OCI-LY7 (cell line): ENCODE measurements around the gene AAGAB. TPM values are rescaled to one million over a fixed set of nuclear protein-coding genes. Genes with fewer than 3 reads are reported as not detected.

ENCODE experiments used
- BruUV-seq: library from RNA; stranded (reverse); fragments of 400-500 nt; replicated peaks from 2 replicates; lab custom pipeline; 2021; lab: Mats Ljungman, UMichigan
- CTCF ChIA-PET: fragments of 300-600 bp; sonication (Branson Sonifier 250); formaldehyde crosslinking; loops from one replicate; lab custom pipeline; 2022; ENCODE audit warnings: antibody characterized with exemption; ENCODE audit not compliant: unreplicated experiment; lab: Charles Lee
- POLR2A ChIA-PET: fragments of 300-600 bp; sonication (Branson Sonifier 250); formaldehyde crosslinking; loops from one replicate; lab custom pipeline; 2022; ENCODE audit warnings: antibody characterized with exemption; lab: Charles Lee
- DNase-seq: peaks from one replicate; pipeline ENCODE4 v3.0.0-alpha.2; 2015; ENCODE audit warnings: low spot score
- H2AFZ ChIP-seq: fragments of 200-600 bp; sonication (generic), shearing (Covaris generic); 2 replicates; pipeline ENCODE4 v1.6.1; 2014; ENCODE audit warnings: mild to moderate bottlenecking, antibody characterized with exemption, low read length, moderate library complexity
- H3K27ac ChIP-seq: fragments of 200-600 bp; sonication (generic); 2 replicates; pipeline ENCODE4 v1.5.1; 2014; ENCODE audit warnings: mixed run types, low read depth, mild to moderate bottlenecking, moderate library complexity, low read length, inconsistent platforms; ENCODE audit not compliant: poor library complexity, severe bottlenecking
- H3K36me3 ChIP-seq: fragments of 200-600 bp; sonication (generic); 2 replicates; pipeline ENCODE4 v1.6.1; 2014; ENCODE audit warnings: mild to moderate bottlenecking, antibody characterized with exemption, low read length, moderate library complexity, mixed read lengths; ENCODE audit not compliant: insufficient read depth
- H3K4me1 ChIP-seq: fragments of 200-600 bp; sonication (generic); 2 replicates; pipeline ENCODE4 v1.5.1; 2014; ENCODE audit warnings: mild to moderate bottlenecking, low read length; ENCODE audit not compliant: insufficient read depth, poor library complexity, severe bottlenecking
- H3K4me2 ChIP-seq: fragments of 200-600 bp; sonication (generic); 2 replicates; pipeline ENCODE4 v1.6.1; 2014; ENCODE audit warnings: mild to moderate bottlenecking, low read length
- H3K4me3 ChIP-seq: fragments of 200-600 bp; sonication (generic); 2 replicates; pipeline ENCODE4 v1.5.1; 2014; ENCODE audit warnings: mild to moderate bottlenecking, low read depth, low read length; ENCODE audit not compliant: poor library complexity, severe bottlenecking
- H3K79me2 ChIP-seq: fragments of 200-600 bp; sonication (generic); 2 replicates; pipeline ENCODE4 v1.6.1; 2016; ENCODE audit warnings: low read depth, mild to moderate bottlenecking, low read length, moderate library complexity, mixed read lengths; ENCODE audit not compliant: insufficient read depth
- H3K9me2 ChIP-seq: fragments of 200-600 bp; sonication (generic); 2 replicates; pipeline ENCODE4 v1.6.1; 2016; ENCODE audit warnings: mild to moderate bottlenecking, low read length, mixed read lengths; ENCODE audit not compliant: insufficient read depth
- H3K9me3 ChIP-seq: fragments of 200-600 bp; sonication (generic); 2 replicates; pipeline ENCODE4 v1.6.1; 2014; ENCODE audit warnings: mild to moderate bottlenecking, mixed run types, low read length, mixed read lengths
- H4K20me1 ChIP-seq: fragments of 200-600 bp; sonication (generic); 2 replicates; pipeline ENCODE4 v1.6.1; 2014; ENCODE audit warnings: mild to moderate bottlenecking, antibody characterized with exemption, low read length, moderate library complexity, mixed read lengths; ENCODE audit not compliant: insufficient read depth
- CTCF ChIP-seq: fragments of 200-600 bp; sonication (generic); conservative IDR thresholded peaks from 2 replicates; pipeline ENCODE4 v1.5.1; 2014; ENCODE audit warnings: mild to moderate bottlenecking, antibody characterized with exemption, low read length, moderate library complexity, mixed read lengths
- intact Hi-C: fragments of 100-400 bp; cut with micrococcal nuclease; formaldehyde crosslinking; loops from one replicate; pipeline ENCODE4 v1.10.0; 2022; ENCODE audit not compliant: unreplicated experiment
- total RNA-seq, 2 experiments: library from RNA; depleted of rRNA in 1 of 2; stranded (reverse); fragments of >200 nt in 1 of 2; shearing (Covaris generic) in 1 of 2; gene quantifications; 2 replicates each; pipeline ENCODE4 v1.2.3, GENCODE V29; 2014 to 2022

The AAGAB gene
- total RNA-seq, 2 experiments from 2014 or later, result 31.0 to 39.9 TPM

DNA sequence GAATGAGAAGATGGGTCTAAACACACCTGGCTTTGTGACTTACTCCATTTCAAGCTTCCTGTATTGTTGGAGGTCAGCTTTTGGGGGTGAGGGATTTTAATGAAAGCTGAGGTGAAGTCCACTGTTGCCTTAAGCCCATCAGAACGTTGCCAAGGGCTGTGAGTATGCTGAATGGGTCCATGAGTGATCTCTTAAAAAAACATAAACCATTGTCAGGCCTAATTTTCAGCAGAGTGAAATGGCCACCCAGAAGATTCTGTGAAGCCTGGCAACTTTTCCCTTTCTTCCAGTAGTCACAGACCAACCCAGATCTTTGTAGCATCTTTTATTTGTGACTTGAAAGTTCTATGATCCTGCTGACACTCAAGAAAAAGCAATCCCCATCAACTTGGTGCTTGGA, 102.0 kb downstream of the AAGAB start:
- Histone ChIP-seq H3K9me3 (no peaks in the 10 kb centered on the region), H3K9me2 (no peaks in the 10 kb centered on the region), H3K4me3 (no peak overlapping the region), H3K36me3 (peaks cover 26% of the 10 kb centered on the region), H3K4me2 (peak overlapping the region; percentile 48), H3K4me1 (peaks cover 62% of the 10 kb centered on the region), H3K79me2 (peaks cover 47% of the 10 kb centered on the region), H4K20me1 (peaks cover 14% of the 10 kb centered on the region; the same call in 1 of the 2 replicates), H3K27ac (peak overlapping the region; percentile 40), H2AFZ (no peak overlapping the region)
- ChIA-PET POLR2A (interaction anchor here (0.7 to 1.0 kb wide), 2 partner anchors 11 to 403 kb away, joined by 3 to 5 read pairs; no protein-coding TSS in a partner anchor), CTCF (no interaction called here)
- intact Hi-C loops, result no loop called here
- TF ChIP-seq CTCF, result no peak
- TSS peak; percentile 27 for BruUV-seq
- DNase-seq, result peak; percentile 41

Other genes starting within 250 kb of the AAGAB start
- 32.8 and 41.2 TPM in 2 replicates for gene SMAD3, start 189.1 kb downstream of the AAGAB start, total RNA-seq (2014; rRNA removed; shearing (Covaris generic))
- gene SMAD3, start 189.1 kb downstream of the AAGAB start, total RNA-seq (2022), result 77.8 and 84.5 TPM in 2 replicates
- 3.9 and 6.8 TPM in 2 replicates for gene IQCH, start 125 bp upstream of the AAGAB start, total RNA-seq (2014; rRNA removed; shearing (Covaris generic))
- gene IQCH, start 125 bp upstream of the AAGAB start, total RNA-seq (2022), result 5.8 and 5.9 TPM in 2 replicates